ENCODE measurements around the gene PRKCZ.

Gene PRKCZ

GRCh38 chr1:2210084-2210653 lies 160.0 kb downstream of the PRKCZ start:
- DNase-seq (ENCODE audit: low spot score) = no peak

- no peak for DNase-seq (ENCODE audit: low spot score)
Measured at GRCh38 chr1:2210786-2211185, 160.6 kb downstream of the PRKCZ start.

GRCh38 chr1:2212274-2212531 lies 162.0 kb downstream of the PRKCZ start:
- DNase-seq (ENCODE audit: low spot score) = no peak

GRCh38 chr1:2212532-2213491 lies 162.6 kb downstream of the PRKCZ start:
- DNase-seq (ENCODE audit: low spot score) = no peak

- no peak for DNase-seq (ENCODE audit: low spot score)
Measured at GRCh38 chr1:2213576-2214505, 163.6 kb downstream of the PRKCZ start.

GRCh38 chr1:2214541-2215241 lies 164.5 kb downstream of the PRKCZ start:
- DNase-seq (ENCODE audit: low spot score) = no peak

GRCh38 chr1:2215329-2215728 lies 165.1 kb downstream of the PRKCZ start:
- no peak for DNase-seq (ENCODE audit: low spot score)

GRCh38 chr1:2215909-2216766 lies 165.9 kb downstream of the PRKCZ start:
- DNase-seq (ENCODE audit: low spot score) = no peak

- DNase-seq (ENCODE audit: low spot score) = no peak
Measured at GRCh38 chr1:2216767-2217058, 166.5 kb downstream of the PRKCZ start.

GRCh38 chr1:2221271-2221670 lies 171.1 kb downstream of the PRKCZ start:
- DNase-seq (ENCODE audit: low spot score) = no peak

- no peak for DNase-seq (ENCODE audit: low spot score)
Measured at GRCh38 chr1:2224170-2224584, 174.0 kb downstream of the PRKCZ start.

GRCh38 chr1:2224631-2225428 lies 174.6 kb downstream of the PRKCZ start:
- no peak for DNase-seq (ENCODE audit: low spot score)

- no peak for DNase-seq (ENCODE audit: low spot score)
Measured at GRCh38 chr1:2226525-2227345, 176.5 kb downstream of the PRKCZ start.

GRCh38 chr1:2227346-2228156 lies 177.3 kb downstream of the PRKCZ start:
- peak; percentile 98 for DNase-seq (ENCODE audit: low spot score)

- DNase-seq (ENCODE audit: low spot score) = no peak
Measured at GRCh38 chr1:2228157-2228594, 178.0 kb downstream of the PRKCZ start, which contains the start of gene SKI. Gene SKI (plus strand): TSS chr1:2228319. CDS start chr1:2228767, 448 bp downstream.

- DNase-seq (ENCODE audit: low spot score) = no peak
Measured at GRCh38 chr1:2228694-2229036, 178.5 kb downstream of the PRKCZ start.

GRCh38 chr1:2229037-2229864 lies 179.0 kb downstream of the PRKCZ start:
- peak; percentile 60 for DNase-seq (ENCODE audit: low spot score)
